Measurements from ENCODE around the gene CFAP126. TPM values are rescaled to one million over a fixed set of nuclear protein-coding genes. Genes with fewer than 3 reads are reported as not detected.

CFAP126 gene
- total RNA-seq, 4 donors from 2014 or later, result not detected

GRCh38 chr1:161357073-161357472 is 10.6 kb downstream of the CFAP126 start:
- H3K4me3 ChIP-seq, result no peak overlapping the region
- WGBS, 2 donors, result 86 to 88% methylated on average over 7 to 8 of the region's 8 CpGs
- no peaks in the 10 kb centered on the region for H3K9me3 ChIP-seq
- DNase-seq, result no peak
- H3K4me1 ChIP-seq, result no peaks in the 10 kb centered on the region
- no peaks in the 10 kb centered on the region for H3K27me3 ChIP-seq
- intact Hi-C loops (cut with DNase I), result no loop called here
- TF ChIP-seq POLR2A (IDR thresholded peaks at IDR 0.05), result no peak
- TF ChIP-seq CTCF (IDR thresholded peaks at IDR 0.05), result no peak
- H3K36me3 ChIP-seq, result peaks cover 0 to 59% (median 4%) of the 10 kb centered on the region in 3 donors
- H3K27ac ChIP-seq, result no peak overlapping the region

DNA sequence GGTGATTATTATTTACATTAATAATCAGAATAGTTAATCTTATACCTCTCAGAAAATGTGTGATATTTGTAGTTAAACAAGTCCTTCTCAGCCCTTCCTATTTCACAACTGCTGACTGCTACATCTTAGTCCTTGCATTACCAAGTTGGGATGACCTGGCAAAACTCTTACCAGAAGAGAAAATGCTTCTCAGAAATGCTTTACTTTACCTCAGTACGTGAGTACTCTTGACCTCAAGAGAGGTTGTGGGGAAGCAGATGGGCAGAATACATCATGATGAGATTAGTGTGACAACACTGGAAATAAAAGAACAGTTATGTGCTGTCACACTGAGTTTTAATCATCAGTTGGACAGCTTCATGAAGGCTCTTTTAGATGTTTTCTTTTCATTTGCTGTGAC is 16.2 kb downstream of the CFAP126 start:
- no peaks in the 10 kb centered on the region for H3K4me1 ChIP-seq
- 69 to 72% methylated on average over 1 of the region's 1 CpG for WGBS, 2 donors
- H3K36me3 ChIP-seq, result peaks cover 0 to 43% (median under 1%) of the 10 kb centered on the region in 3 donors
- no peaks in the 10 kb centered on the region for H3K27me3 ChIP-seq
- TF ChIP-seq CTCF (IDR thresholded peaks at IDR 0.05) (no peak), POLR2A (IDR thresholded peaks at IDR 0.05) (no peak)
- H3K27ac ChIP-seq, result no peak overlapping the region
- no peaks in the 10 kb centered on the region for H3K9me3 ChIP-seq
- H3K4me3 ChIP-seq, result no peak overlapping the region
- intact Hi-C loops (cut with DNase I), result no loop called here
- no peak for DNase-seq

DNA sequence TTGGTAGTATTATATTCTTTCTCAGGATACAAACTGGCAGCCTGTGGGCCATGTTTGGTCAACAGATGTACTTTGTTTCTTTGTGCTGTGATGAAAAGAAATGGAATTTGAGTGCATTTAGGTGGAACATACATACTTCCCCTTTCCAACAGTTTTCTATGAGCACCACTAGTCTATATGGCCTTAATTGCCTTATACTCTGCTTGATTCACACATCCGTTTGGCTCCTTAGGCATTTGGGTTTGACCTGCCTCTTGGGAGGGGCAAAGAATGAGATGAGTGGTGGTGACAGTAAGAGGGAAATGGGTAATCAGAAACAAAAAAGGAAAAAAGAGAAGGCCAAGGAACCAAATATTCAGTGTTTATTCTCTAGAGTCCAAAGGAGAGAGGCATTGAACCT is 17.0 kb downstream of the CFAP126 start:
- Histone ChIP-seq H3K36me3 (peaks cover 0 to 46% (median 0%) of the 10 kb centered on the region in 3 donors), H3K27me3 (no peaks in the 10 kb centered on the region), H3K9me3 (no peaks in the 10 kb centered on the region), H3K4me3 (no peak overlapping the region), H3K4me1 (no peaks in the 10 kb centered on the region), H3K27ac (no peak overlapping the region)
- TF ChIP-seq CTCF (IDR thresholded peaks at IDR 0.05), result no peak
- TF ChIP-seq POLR2A (IDR thresholded peaks at IDR 0.05), result no peak
- 70 to 88% methylated on average over 1 of the region's 1 CpG for WGBS, 2 donors
- intact Hi-C loops (cut with DNase I), result no loop called here
- no peak for DNase-seq

- no peak overlapping the region for H3K27ac ChIP-seq
- H3K36me3 ChIP-seq, result peaks cover 0 to 98% (median 0%) of the 10 kb centered on the region in 3 donors
- H3K4me1 ChIP-seq, result no peaks in the 10 kb centered on the region
- intact Hi-C loops (cut with DNase I), result no loop called here
- no peak for TF ChIP-seq CTCF (IDR thresholded peaks at IDR 0.05)
- TF ChIP-seq POLR2A (IDR thresholded peaks at IDR 0.05), result no peak
- no peaks in the 10 kb centered on the region for H3K27me3 ChIP-seq
- no peak overlapping the region for H3K4me3 ChIP-seq
- 88 to 93% methylated on average over 5 of the region's 5 CpGs for WGBS, 2 donors
- H3K9me3 ChIP-seq, result no peaks in the 10 kb centered on the region
- no peak for DNase-seq
Observed at GRCh38 chr1:161342821-161343220, 24.9 kb downstream of the CFAP126 start.

GRCh38 chr1:161342177-161342576 is 25.5 kb downstream of the CFAP126 start:
- Histone ChIP-seq H3K36me3 (peaks cover 0 to 98% (median under 1%) of the 10 kb centered on the region in 3 donors), H3K27me3 (no peaks in the 10 kb centered on the region), H3K4me1 (no peaks in the 10 kb centered on the region), H3K4me3 (no peak overlapping the region), H3K9me3 (no peaks in the 10 kb centered on the region), H3K27ac (no peak overlapping the region)
- DNase-seq, result no peak
- TF ChIP-seq CTCF (IDR thresholded peaks at IDR 0.05) (no peak), POLR2A (IDR thresholded peaks at IDR 0.05) (no peak)
- intact Hi-C loops (cut with DNase I), result no loop called here
- 92 to 100% methylated on average over 2 of the region's 2 CpGs for WGBS, 2 donors
